HG02885 (cell line): ENCODE measurements around the gene PHETA1.
A peak's percentile ranks its signal among the peaks of the same experiment; 100 is the strongest.
"Not testable (repeated sequence)": the region's sequence is repeated elsewhere in the genome, so short reads cannot be mapped to it uniquely, and the experiment has no call there.

ENCODE experiments used
- ATAC-seq: cut with Tn5 transposase; IDR thresholded peaks from one replicate; pipeline ENCODE4 v1.9.1; 2021; ENCODE audit warnings: mild to moderate bottlenecking; ENCODE audit not compliant: unreplicated experiment, poor library complexity

PHETA1 gene

GRCh38 chr12:111405859-111406473, 37.1 kb upstream of the PHETA1 start, which contains the start of gene SH2B3:
Gene SH2B3, plus strand, starts transcription at chr12:111405923. Its CDS starts 12,223 bp downstream, at chr12:111418146.
- peak; percentile 9 for ATAC-seq

- peak; percentile 67 for ATAC-seq
Measured at GRCh38 chr12:111405149-111405858, 36.4 kb upstream of the PHETA1 start.

GRCh38 chr12:111404362-111405148, 35.7 kb upstream of the PHETA1 start:
- ATAC-seq: peak; percentile 18

GRCh38 chr12:111402490-111402824, 33.6 kb upstream of the PHETA1 start:
- ATAC-seq: not testable (repeated sequence)

- ATAC-seq: no peak
Measured at GRCh38 chr12:111401167-111401605, 32.3 kb upstream of the PHETA1 start.

- ATAC-seq: not testable (repeated sequence)
Measured at GRCh38 chr12:111399741-111400404, 31.0 kb upstream of the PHETA1 start.

- ATAC-seq: no peak
Measured at GRCh38 chr12:111398530-111398929, 29.6 kb upstream of the PHETA1 start.

- ATAC-seq: peak; percentile 76
Measured at GRCh38 chr12:111396726-111397445, 28.0 kb upstream of the PHETA1 start.

- not testable (repeated sequence) for ATAC-seq
Measured at GRCh38 chr12:111396271-111396670, 27.4 kb upstream of the PHETA1 start.

- no peak for ATAC-seq
Measured at GRCh38 chr12:111395336-111396187, 26.7 kb upstream of the PHETA1 start.

GRCh38 chr12:111394480-111394879, 25.6 kb upstream of the PHETA1 start:
- no peak for ATAC-seq

- ATAC-seq: no peak
Measured at GRCh38 chr12:111393700-111394300, 24.9 kb upstream of the PHETA1 start.

- no peak for ATAC-seq
Measured at GRCh38 chr12:111390910-111391309, 22.0 kb upstream of the PHETA1 start.

- no peak for ATAC-seq
Measured at GRCh38 chr12:111389635-111390034, 20.7 kb upstream of the PHETA1 start.

- no peak for ATAC-seq
Measured at GRCh38 chr12:111387747-111388323, 18.9 kb upstream of the PHETA1 start.

- ATAC-seq: no peak
Measured at GRCh38 chr12:111386885-111387284, 18.0 kb upstream of the PHETA1 start.

- ATAC-seq: no peak
Measured at GRCh38 chr12:111384596-111384995, 15.7 kb upstream of the PHETA1 start.

- ATAC-seq: no peak
Measured at GRCh38 chr12:111379942-111380554, 11.2 kb upstream of the PHETA1 start.
